ENCODE measurements around the gene COPS7B. TPM values are rescaled to one million over a fixed set of nuclear protein-coding genes. Genes with fewer than 3 reads are reported as not detected.

COPS7B gene
- 10 to 100 TPM; 20.0 to 39.4 (median 24.8) TPM for total RNA-seq

GRCh38 chr2:231786177-231786916 is at the start of gene COPS7B:
Gene COPS7B, plus strand, starts transcription at chr2:231786445. Its CDS starts 2,126 bp downstream, at chr2:231788571.
- TF ChIP-seq CTCF (IDR thresholded peaks at IDR 0.05; ENCODE audit: low read depth): no peak

GRCh38 chr2:231737761-231738160 is 48.5 kb upstream of the COPS7B start:
- TF ChIP-seq CTCF (IDR thresholded peaks at IDR 0.05; ENCODE audit: low read depth): no peak

GRCh38 chr2:231743376-231744116 is 42.7 kb upstream of the COPS7B start:
- no peak for TF ChIP-seq CTCF (IDR thresholded peaks at IDR 0.05; ENCODE audit: low read depth)

GRCh38 chr2:231745303-231746038 is 40.8 kb upstream of the COPS7B start:
- TF ChIP-seq CTCF (IDR thresholded peaks at IDR 0.05; ENCODE audit: low read depth): no peak

GRCh38 chr2:231751042-231751815 is 35.0 kb upstream of the COPS7B start:
- TF ChIP-seq CTCF (IDR thresholded peaks at IDR 0.05; ENCODE audit: low read depth): no peak

GRCh38 chr2:231752061-231752460 is 34.2 kb upstream of the COPS7B start:
- TF ChIP-seq CTCF (IDR thresholded peaks at IDR 0.05; ENCODE audit: low read depth): no peak
